Measurements from ENCODE around the gene CUX1.

DNA sequence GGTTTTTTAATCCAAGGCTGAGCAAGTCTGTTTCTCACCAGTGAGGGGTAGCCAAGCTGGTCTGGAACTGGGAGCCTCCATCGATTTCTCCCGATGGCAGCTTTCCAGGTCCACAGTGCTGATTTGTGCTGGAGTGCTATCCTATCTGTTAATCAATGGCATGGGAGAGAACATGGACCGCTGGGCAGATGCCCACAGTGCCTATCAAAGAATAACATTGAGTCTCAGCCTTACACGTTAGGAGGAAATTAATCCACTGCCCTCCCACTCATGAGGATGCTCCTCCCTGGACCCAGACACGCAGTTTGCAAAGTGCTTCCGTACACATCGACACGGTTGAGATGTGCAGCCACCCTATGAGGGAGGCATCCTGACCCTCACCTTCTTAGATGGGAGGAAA is 36.0 kb upstream of the CUX1 start:
- TF ChIP-seq, protein P1, sequence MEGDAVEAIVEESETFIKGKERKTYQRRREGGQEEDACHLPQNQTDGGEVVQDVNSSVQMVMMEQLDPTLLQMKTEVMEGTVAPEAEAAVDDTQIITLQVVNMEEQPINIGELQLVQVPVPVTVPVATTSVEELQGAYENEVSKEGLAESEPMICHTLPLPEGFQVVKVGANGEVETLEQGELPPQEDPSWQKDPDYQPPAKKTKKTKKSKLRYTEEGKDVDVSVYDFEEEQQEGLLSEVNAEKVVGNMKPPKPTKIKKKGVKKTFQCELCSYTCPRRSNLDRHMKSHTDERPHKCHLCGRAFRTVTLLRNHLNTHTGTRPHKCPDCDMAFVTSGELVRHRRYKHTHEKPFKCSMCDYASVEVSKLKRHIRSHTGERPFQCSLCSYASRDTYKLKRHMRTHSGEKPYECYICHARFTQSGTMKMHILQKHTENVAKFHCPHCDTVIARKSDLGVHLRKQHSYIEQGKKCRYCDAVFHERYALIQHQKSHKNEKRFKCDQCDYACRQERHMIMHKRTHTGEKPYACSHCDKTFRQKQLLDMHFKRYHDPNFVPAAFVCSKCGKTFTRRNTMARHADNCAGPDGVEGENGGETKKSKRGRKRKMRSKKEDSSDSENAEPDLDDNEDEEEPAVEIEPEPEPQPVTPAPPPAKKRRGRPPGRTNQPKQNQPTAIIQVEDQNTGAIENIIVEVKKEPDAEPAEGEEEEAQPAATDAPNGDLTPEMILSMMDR (IDR thresholded peaks at IDR 0.05): no peak
- TF ChIP-seq POLR2A (IDR thresholded peaks at IDR 0.05): no peak
